GM19351 (cell line): Measurements from ENCODE around the gene CD74.
"Not testable (repeated sequence)": the region's sequence is repeated elsewhere in the genome, so short reads cannot be mapped to it uniquely, and the experiment has no call there.

Experiments
- ATAC-seq: cut with Tn5 transposase; IDR thresholded peaks from one replicate; pipeline ENCODE4 v1.9.1; 2021; ENCODE audit warnings: mild to moderate bottlenecking, moderate library complexity; ENCODE audit not compliant: unreplicated experiment

Gene CD74

GRCh38 chr5:150412319-150413175 lies at the start of gene CD74:
Gene CD74 (minus strand): TSS chr5:150412910. CDS start chr5:150412749, 161 bp downstream.
- ATAC-seq, result peak; percentile 70

GRCh38 chr5:150461231-150461630 lies 48.5 kb upstream of the CD74 start:
- peak; percentile 82 for ATAC-seq

GRCh38 chr5:150460781-150461180 lies 48.1 kb upstream of the CD74 start:
- no peak for ATAC-seq

- peak; percentile 73 for ATAC-seq
Observed at GRCh38 chr5:150458802-150459557, 46.3 kb upstream of the CD74 start.

- no peak for ATAC-seq
Observed at GRCh38 chr5:150457562-150458240, 45.0 kb upstream of the CD74 start.

GRCh38 chr5:150457121-150457520 lies 44.4 kb upstream of the CD74 start:
- no peak for ATAC-seq

GRCh38 chr5:150454492-150455229 lies 42.0 kb upstream of the CD74 start:
- no peak for ATAC-seq

GRCh38 chr5:150454027-150454426 lies 41.3 kb upstream of the CD74 start:
- ATAC-seq, result not testable (repeated sequence)

- no peak for ATAC-seq
Observed at GRCh38 chr5:150452914-150453313, 40.2 kb upstream of the CD74 start.

GRCh38 chr5:150451594-150451993 lies 38.9 kb upstream of the CD74 start:
- ATAC-seq, result no peak

- ATAC-seq, result peak; percentile 92
Observed at GRCh38 chr5:150449517-150450339, 37.0 kb upstream of the CD74 start, which contains the start of gene RPS14. Gene RPS14 (minus strand): TSS chr5:150449739. CDS start chr5:150447733, 2,006 bp downstream.

GRCh38 chr5:150448952-150449516 lies 36.3 kb upstream of the CD74 start:
- ATAC-seq, result peak; percentile 31

- no peak for ATAC-seq
Observed at GRCh38 chr5:150448334-150448733, 35.6 kb upstream of the CD74 start.

GRCh38 chr5:150447188-150447587 lies 34.5 kb upstream of the CD74 start:
- no peak for ATAC-seq

GRCh38 chr5:150446583-150446982 lies 33.9 kb upstream of the CD74 start:
- ATAC-seq, result no peak

GRCh38 chr5:150446088-150446487 lies 33.4 kb upstream of the CD74 start:
- no peak for ATAC-seq

GRCh38 chr5:150444770-150445169 lies 32.1 kb upstream of the CD74 start:
- no peak for ATAC-seq

- ATAC-seq, result no peak
Observed at GRCh38 chr5:150443242-150444075, 30.7 kb upstream of the CD74 start.

- ATAC-seq, result no peak
Observed at GRCh38 chr5:150442699-150443080, 30.0 kb upstream of the CD74 start.
